ENCODE measurements around the gene ARPC1B. TPM values are rescaled to one million over a fixed set of nuclear protein-coding genes. Genes with fewer than 3 reads are reported as not detected.

ARPC1B gene
- total and polyA plus RNA-seq, 9 of the 15 experiments (the other 6 are each of a cell fraction or from before 2014, with no cell fraction given) = 6.7 to 357 (median 211) TPM

- TF ChIP-seq SREBF2 (CRISPR knock-in tag; IDR thresholded peaks at IDR 0.05) (no peak), KAT2B (IDR thresholded peaks at IDR 0.05; ENCODE audit: low read depth, low read length) (no peak), MTA2 (IDR thresholded peaks at IDR 0.05; ENCODE audit: low read depth) (no peak), LEF1 (IDR thresholded peaks at IDR 0.05) (no peak), NR3C1 (CRISPR knock-in tag; IDR thresholded peaks at IDR 0.05) (no peak), SMARCE1 (IDR thresholded peaks at IDR 0.05) (peak; percentile 16; the same call in 1 of the 2 replicates), ZNF507 (tag; conservative IDR thresholded peaks at IDR 0.05) (no peak), ZNF76 (CRISPR knock-in tag; IDR thresholded peaks at IDR 0.05; ENCODE audit: borderline replicate concordance) (no peak), XRCC4 (IDR thresholded peaks at IDR 0.05; ENCODE audit: extremely low read depth, insufficient read depth, insufficient read length) (no peak), ATF7 (IDR thresholded peaks at IDR 0.05) (no peak), TEAD1 (CRISPR knock-in tag; IDR thresholded peaks at IDR 0.05) (0 out of 4 replicates have a peak, but pooled peaks of 1 of the 2 experiments have one; percentile 24), NFE2 (IDR thresholded peaks at IDR 0.05; ENCODE audit: low read depth) (no peak), THAP7 (CRISPR knock-in tag; IDR thresholded peaks at IDR 0.05) (no peak), ZSCAN32 (CRISPR knock-in tag; IDR thresholded peaks at IDR 0.05) (no peak), ZNF212 (CRISPR knock-in tag; IDR thresholded peaks at IDR 0.05) (no peak), ZNF696 (CRISPR knock-in tag; conservative IDR thresholded peaks at IDR 0.05) (no peak), ZNF75A (CRISPR knock-in tag; IDR thresholded peaks at IDR 0.05) (no peak)
- TF ChIP-seq, protein P1, sequence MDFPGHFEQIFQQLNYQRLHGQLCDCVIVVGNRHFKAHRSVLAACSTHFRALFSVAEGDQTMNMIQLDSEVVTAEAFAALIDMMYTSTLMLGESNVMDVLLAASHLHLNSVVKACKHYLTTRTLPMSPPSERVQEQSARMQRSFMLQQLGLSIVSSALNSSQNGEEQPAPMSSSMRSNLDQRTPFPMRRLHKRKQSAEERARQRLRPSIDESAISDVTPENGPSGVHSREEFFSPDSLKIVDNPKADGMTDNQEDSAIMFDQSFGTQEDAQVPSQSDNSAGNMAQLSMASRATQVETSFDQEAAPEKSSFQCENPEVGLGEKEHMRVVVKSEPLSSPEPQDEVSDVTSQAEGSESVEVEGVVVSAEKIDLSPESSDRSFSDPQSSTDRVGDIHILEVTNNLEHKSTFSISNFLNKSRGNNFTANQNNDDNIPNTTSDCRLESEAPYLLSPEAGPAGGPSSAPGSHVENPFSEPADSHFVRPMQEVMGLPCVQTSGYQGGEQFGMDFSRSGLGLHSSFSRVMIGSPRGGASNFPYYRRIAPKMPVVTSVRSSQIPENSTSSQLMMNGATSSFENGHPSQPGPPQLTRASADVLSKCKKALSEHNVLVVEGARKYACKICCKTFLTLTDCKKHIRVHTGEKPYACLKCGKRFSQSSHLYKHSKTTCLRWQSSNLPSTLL (IDR thresholded peaks at IDR 0.05) = no peak
Observed at GRCh38 chr7:99407872-99408378, 33.4 kb downstream of the ARPC1B start (continued).

Data from K562 (cell line).